Smooth muscle cell (in vitro differentiated cells): ENCODE results near the gene AGBL1. TPM values are rescaled to one million over a fixed set of nuclear protein-coding genes. Genes with fewer than 3 reads are reported as not detected.

Experiments
- DNase-seq: peaks from one replicate; lab custom pipeline; 2025; ENCODE audit not compliant: unreplicated experiment; lab: John Stamatoyannopoulos, UW
- H2AFZ ChIP-seq: fragments of 200-600 bp; sonication (generic); 2 replicates; pipeline ENCODE4 v1.6.0; 2016; ENCODE audit warnings: antibody characterized with exemption, low read depth, mild to moderate bottlenecking
- H3F3A ChIP-seq: fragments of 200-600 bp; sonication (generic); 2 replicates; pipeline ENCODE4 v1.6.0; 2017; ENCODE audit warnings: antibody characterized with exemption, low read depth
- H3K27ac ChIP-seq: fragments of 200-600 bp; sonication (generic); 2 replicates; pipeline ENCODE4 v1.5.1; 2016; ENCODE audit warnings: low read depth, mild to moderate bottlenecking
- H3K27me3 ChIP-seq: fragments of 200-600 bp; sonication (generic); 2 replicates; pipeline ENCODE4 v1.6.1; 2016; ENCODE audit warnings: low read depth, mild to moderate bottlenecking
- H3K36me3 ChIP-seq: fragments of 200-600 bp; sonication (generic); 2 replicates; pipeline ENCODE4 v1.5.1; 2016; ENCODE audit warnings: low read depth
- H3K4me1 ChIP-seq: fragments of 200-600 bp; sonication (generic); 2 replicates; pipeline ENCODE4 v1.5.1; 2016; ENCODE audit warnings: low read depth
- H3K4me2 ChIP-seq: fragments of 200-600 bp; sonication (generic); 2 replicates; pipeline ENCODE4 v1.6.0; 2016; ENCODE audit warnings: mild to moderate bottlenecking
- H3K4me3 ChIP-seq: fragments of 200-600 bp; sonication (generic); 2 replicates; pipeline ENCODE4 v1.5.1; 2016; ENCODE audit warnings: mild to moderate bottlenecking
- H3K79me2 ChIP-seq: fragments of 200-600 bp; sonication (generic); 2 replicates; pipeline ENCODE4 v1.6.0; 2016; ENCODE audit warnings: low read depth, mild to moderate bottlenecking
- H3K9ac ChIP-seq: fragments of 200-600 bp; sonication (generic); 2 replicates; pipeline ENCODE4 v1.6.0; 2016; ENCODE audit warnings: low read depth
- H3K9me3 ChIP-seq: fragments of 200-600 bp; sonication (generic); replicated peaks from 2 replicates; pipeline ENCODE4 v1.5.1; 2016; ENCODE audit warnings: low read depth
- H4K20me1 ChIP-seq: fragments of 200-600 bp; sonication (generic); 2 replicates; pipeline ENCODE4 v1.6.0; 2016; ENCODE audit warnings: low read depth
- WGBS: methylation state at CpG from one replicate; pipeline ENCODE4 v1.1.7; 2016; ENCODE audit warnings: low lambda C conversion rate; 5-methylcytosine and 5-hydroxymethylcytosine counted together
- polyA plus RNA-seq: library from polyadenylated mRNA; unstranded; fragments of >200 nt; fragmentation: Nextera tagmentation; extraction: Ambion mirVana; gene quantifications from 2 replicates; pipeline ENCODE4 v1.2.1, GENCODE V29; 2016
- total RNA-seq: library from RNA; depleted of rRNA; stranded (reverse); fragments of >200 nt; gene quantifications from 2 replicates; pipeline ENCODE4 v1.2.3, GENCODE V29; 2014
- TF ChIP-seq, protein P1 (sequence below): fragments of 200-600 bp; sonication (generic); IDR thresholded peaks from 2 replicates; pipeline ENCODE4 v1.5.1; 2017; ENCODE audit warnings: borderline replicate concordance, mild to moderate bottlenecking, antibody characterized with exemption; ENCODE audit not compliant: insufficient read depth, poor library complexity, severe bottlenecking

The AGBL1 gene
- total and polyA plus RNA-seq, 2 experiments from 2014 or later, result not detected

GRCh38 chr15:86959254-86959653 is 879.6 kb downstream of the AGBL1 start:
- Histone ChIP-seq H3K36me3 (no peaks in the 10 kb centered on the region), H2AFZ (no peak overlapping the region), H3F3A (no peaks in the 10 kb centered on the region), H3K9me3 (no peaks in the 10 kb centered on the region), H4K20me1 (no peaks in the 10 kb centered on the region), H3K4me3 (no peak overlapping the region), H3K4me1 (no peaks in the 10 kb centered on the region), H3K27me3 (no peaks in the 10 kb centered on the region), H3K4me2 (no peak overlapping the region), H3K79me2 (no peaks in the 10 kb centered on the region), H3K27ac (no peak overlapping the region), H3K9ac (no peak overlapping the region)
- DNase-seq, result no peak
- TF ChIP-seq, protein P1, sequence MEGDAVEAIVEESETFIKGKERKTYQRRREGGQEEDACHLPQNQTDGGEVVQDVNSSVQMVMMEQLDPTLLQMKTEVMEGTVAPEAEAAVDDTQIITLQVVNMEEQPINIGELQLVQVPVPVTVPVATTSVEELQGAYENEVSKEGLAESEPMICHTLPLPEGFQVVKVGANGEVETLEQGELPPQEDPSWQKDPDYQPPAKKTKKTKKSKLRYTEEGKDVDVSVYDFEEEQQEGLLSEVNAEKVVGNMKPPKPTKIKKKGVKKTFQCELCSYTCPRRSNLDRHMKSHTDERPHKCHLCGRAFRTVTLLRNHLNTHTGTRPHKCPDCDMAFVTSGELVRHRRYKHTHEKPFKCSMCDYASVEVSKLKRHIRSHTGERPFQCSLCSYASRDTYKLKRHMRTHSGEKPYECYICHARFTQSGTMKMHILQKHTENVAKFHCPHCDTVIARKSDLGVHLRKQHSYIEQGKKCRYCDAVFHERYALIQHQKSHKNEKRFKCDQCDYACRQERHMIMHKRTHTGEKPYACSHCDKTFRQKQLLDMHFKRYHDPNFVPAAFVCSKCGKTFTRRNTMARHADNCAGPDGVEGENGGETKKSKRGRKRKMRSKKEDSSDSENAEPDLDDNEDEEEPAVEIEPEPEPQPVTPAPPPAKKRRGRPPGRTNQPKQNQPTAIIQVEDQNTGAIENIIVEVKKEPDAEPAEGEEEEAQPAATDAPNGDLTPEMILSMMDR, result no peak

- Histone ChIP-seq H4K20me1 (no peaks in the 10 kb centered on the region), H3K9me3 (no peaks in the 10 kb centered on the region), H2AFZ (no peak overlapping the region), H3K27ac (no peak overlapping the region), H3K4me1 (no peaks in the 10 kb centered on the region), H3K36me3 (no peaks in the 10 kb centered on the region), H3K79me2 (no peaks in the 10 kb centered on the region), H3F3A (no peaks in the 10 kb centered on the region), H3K4me2 (no peak overlapping the region), H3K27me3 (no peaks in the 10 kb centered on the region), H3K9ac (no peak overlapping the region), H3K4me3 (no peak overlapping the region)
- WGBS, result 86% methylated on average over 3 of the region's 3 CpGs
- TF ChIP-seq, protein P1, result no peak
- DNase-seq, result no peak
These were observed 882.0 kb downstream of the AGBL1 start for GRCh38 chr15:86961669-86962068.

DNA sequence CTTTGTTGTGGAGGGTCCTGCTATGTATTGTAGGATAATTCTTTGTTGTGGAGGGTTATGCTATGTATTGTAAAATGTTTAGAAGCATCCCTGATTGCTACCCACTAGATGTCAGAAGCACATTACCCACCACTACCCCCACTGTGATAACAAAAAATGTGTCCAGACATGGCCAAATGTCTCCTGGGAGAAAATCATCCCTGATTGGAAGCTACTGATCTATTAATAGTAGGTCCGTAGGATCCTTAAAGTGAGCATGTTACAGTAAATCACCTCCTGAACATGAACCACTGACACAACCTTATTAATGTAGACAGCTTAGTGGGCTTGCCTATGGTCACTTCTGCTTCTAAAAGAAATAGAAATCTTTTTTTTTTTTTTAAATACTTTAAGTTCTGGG is 884.6 kb downstream of the AGBL1 start:
- no peaks in the 10 kb centered on the region for H4K20me1 ChIP-seq
- no peaks in the 10 kb centered on the region for H3K36me3 ChIP-seq
- no peak for DNase-seq
- no peak overlapping the region for H3K4me2 ChIP-seq
- 88% methylated on average over 1 of the region's 1 CpG for WGBS
- H3K9me3 ChIP-seq, result no peaks in the 10 kb centered on the region
- H3K27ac ChIP-seq, result no peak overlapping the region
- TF ChIP-seq, protein P1, result no peak
- no peaks in the 10 kb centered on the region for H3K79me2 ChIP-seq
- H3K4me3 ChIP-seq, result no peak overlapping the region
- no peak overlapping the region for H2AFZ ChIP-seq
- H3K4me1 ChIP-seq, result no peaks in the 10 kb centered on the region
- no peaks in the 10 kb centered on the region for H3K27me3 ChIP-seq
- no peak overlapping the region for H3K9ac ChIP-seq
- H3F3A ChIP-seq, result no peaks in the 10 kb centered on the region

- Histone ChIP-seq H3K36me3 (no peaks in the 10 kb centered on the region), H2AFZ (no peak overlapping the region), H3K9ac (no peak overlapping the region), H3K4me3 (no peak overlapping the region), H3K4me2 (no peak overlapping the region), H3K27ac (no peak overlapping the region), H3K27me3 (no peaks in the 10 kb centered on the region), H3K9me3 (no peaks in the 10 kb centered on the region), H3K4me1 (no peaks in the 10 kb centered on the region), H4K20me1 (no peaks in the 10 kb centered on the region), H3K79me2 (no peaks in the 10 kb centered on the region), H3F3A (no peaks in the 10 kb centered on the region)
- WGBS, result 85% methylated on average over 4 of the region's 4 CpGs
- DNase-seq, result no peak
- TF ChIP-seq, protein P1, result no peak
These were observed 888.6 kb downstream of the AGBL1 start for GRCh38 chr15:86968244-86968643.
